Measurements from ENCODE around the gene CEMIP2.

CEMIP2 gene

GRCh38 chr9:71634752-71635151 is 133.6 kb downstream of the CEMIP2 start:
- no peak overlapping the region for H3K4me3 ChIP-seq (ENCODE audit: low read depth, low read length)
- TF ChIP-seq CTCF (IDR thresholded peaks at IDR 0.05; ENCODE audit: low read depth, low read length, missing control alignments): no peak
- DNase-seq (ENCODE audit: low read depth): no peak
